NCI-H748 (cell line): ENCODE data around the gene SCN2A.
A peak's percentile ranks its signal among the peaks of the same experiment; 100 is the strongest.
"Not testable (repeated sequence)": the region's sequence is repeated elsewhere in the genome, so short reads cannot be mapped to it uniquely, and the experiment has no call there.

Experiments
- DNase-seq: peaks from one replicate; lab custom pipeline; 2025; ENCODE audit not compliant: unreplicated experiment; lab: John Stamatoyannopoulos, UW

SCN2A gene

DNA sequence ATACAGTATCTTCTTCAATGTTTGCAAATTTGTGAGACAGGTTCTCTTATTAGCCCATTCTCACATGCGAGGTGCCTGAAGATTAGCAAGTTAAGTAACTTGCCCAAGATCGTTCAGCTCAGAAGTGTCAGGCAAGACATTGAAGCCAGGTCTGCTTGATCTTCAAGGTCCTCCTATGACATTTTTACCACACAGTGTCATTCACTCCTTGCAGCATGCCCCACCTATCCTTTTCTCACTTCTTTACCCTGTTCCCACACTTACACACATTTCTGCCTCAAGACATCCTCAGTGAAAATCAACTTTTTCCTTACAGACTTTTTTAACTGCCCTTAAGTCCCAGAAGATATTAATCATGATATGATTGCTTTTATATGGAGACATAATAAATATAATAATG lies 73.8 kb downstream of the SCN2A start:
- DNase-seq, result no peak

DNA sequence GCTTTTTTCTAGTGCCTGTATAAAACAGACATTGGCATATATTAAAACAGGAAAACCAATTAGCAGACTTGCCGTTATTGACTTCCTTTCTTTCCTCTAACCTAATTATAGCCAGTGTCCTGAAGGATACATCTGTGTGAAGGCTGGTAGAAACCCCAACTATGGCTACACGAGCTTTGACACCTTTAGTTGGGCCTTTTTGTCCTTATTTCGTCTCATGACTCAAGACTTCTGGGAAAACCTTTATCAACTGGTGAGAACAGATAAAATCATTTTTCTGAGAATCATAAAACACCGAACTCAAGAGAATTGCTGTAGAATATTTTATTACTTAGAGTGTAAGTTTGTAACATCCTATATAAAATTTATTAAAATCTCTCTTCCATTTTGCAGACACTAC lies 74.3 kb downstream of the SCN2A start:
- DNase-seq, result no peak

DNA sequence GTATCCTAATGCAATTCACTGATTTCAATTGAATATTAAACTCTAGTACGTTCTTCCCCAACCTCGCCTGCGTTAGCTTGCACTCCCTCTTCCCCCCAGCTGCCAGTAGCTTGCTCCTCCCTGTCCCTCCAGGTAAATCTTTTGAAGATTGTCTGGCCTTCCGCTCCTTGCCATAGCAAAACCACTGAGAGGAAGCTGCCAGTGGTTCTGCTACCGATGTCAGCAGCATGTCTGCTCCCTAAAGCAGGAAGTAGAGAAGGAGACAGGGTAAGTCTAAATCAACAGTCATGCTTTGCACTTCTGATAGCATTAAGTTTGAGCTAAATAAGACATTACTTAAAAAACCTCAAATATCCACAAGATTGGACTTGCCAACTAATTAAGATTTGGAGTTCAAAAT lies 89.1 kb downstream of the SCN2A start:
- DNase-seq, result no peak

DNA sequence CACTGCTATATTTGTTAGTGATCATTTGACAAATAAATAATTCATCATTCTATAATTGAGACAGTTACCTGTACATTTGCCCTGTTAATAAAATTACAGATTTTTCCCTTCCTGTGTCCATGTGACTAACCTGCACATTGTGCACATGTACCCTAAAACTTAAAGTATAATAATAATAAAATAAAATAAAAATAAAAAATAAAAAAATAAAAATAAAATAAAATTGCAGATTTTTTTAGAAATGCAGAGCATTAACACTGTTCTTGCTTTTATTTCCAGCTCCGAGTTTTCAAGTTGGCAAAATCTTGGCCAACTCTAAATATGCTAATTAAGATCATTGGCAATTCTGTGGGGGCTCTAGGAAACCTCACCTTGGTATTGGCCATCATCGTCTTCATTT lies 105.1 kb downstream of the SCN2A start:
- DNase-seq, result not testable (repeated sequence)

DNA sequence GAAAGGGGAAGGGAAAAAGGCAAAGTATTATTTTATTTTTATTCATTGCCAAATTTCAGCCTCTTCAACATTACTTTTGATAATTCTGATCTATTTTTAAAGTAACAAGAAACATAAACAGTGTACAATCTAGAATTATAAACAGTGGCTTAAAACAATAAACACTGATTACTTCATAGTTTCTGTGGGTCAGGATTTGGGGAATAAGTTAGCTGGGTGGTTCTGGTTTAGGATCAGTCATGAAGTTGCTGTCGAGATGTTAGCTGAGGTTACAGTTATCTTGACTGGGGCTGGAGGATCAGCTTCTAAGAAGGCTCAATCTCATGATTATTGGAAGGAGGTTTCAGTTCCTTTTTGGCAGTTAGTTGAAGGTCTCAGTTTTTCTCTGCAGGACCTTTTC lies 109.2 kb downstream of the SCN2A start:
- no peak for DNase-seq

DNA sequence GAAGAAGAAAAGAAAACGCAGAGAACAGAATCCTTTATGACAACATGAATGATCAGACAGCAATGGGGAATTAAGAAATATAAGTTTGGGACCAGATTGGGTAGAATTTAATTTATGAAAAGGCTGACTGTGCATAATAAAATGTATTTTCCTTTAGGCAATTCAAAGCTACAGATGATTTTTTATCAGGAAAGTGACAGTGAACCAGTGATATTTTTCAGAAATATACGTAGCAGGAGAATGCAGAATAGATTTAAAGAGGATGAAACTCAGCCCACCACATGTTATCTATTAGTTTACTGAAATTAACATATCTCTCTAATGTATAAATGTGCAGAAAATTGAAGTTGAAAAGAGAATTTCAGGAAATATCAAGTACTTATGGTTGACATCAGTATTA lies 110.0 kb downstream of the SCN2A start:
- DNase-seq, result no peak

DNA sequence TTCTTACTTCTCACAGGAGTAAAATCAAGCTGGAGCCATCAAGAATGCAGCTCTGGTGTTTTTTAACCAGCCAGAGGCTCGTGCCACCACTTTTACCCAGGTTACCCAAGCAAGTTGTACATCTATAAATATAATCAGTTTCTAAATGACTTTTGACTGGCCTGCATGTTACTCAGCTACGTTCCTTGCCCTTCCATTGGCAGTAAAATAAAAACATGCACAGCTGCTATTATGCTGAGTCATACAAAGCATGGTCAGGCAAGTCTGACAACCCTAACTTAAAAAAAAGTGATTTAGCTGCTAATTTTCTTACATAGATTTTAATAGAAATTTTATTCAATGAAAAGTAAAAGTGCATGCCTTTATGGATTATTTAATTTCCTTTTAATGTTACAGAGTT lies 118.5 kb downstream of the SCN2A start:
- no peak for DNase-seq

DNA sequence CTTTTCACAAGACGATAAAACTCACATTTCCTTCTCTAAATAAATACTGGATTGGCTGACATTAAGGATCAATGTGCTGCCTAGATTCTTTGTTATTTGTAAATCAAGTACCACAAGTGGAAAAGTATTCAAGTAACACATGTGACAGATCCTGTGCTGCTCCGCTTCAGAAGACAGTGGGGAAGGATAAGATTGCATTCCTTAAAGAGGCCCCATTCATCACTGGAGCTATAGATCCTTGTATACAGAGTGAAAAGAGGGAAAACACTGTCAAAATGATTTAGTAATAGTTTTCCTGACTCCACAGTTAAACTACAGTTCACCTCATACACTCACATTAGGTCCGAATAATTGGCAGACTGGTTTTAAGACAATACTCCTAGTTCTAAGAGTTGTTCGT lies 122.3 kb downstream of the SCN2A start:
- no peak for DNase-seq

DNA sequence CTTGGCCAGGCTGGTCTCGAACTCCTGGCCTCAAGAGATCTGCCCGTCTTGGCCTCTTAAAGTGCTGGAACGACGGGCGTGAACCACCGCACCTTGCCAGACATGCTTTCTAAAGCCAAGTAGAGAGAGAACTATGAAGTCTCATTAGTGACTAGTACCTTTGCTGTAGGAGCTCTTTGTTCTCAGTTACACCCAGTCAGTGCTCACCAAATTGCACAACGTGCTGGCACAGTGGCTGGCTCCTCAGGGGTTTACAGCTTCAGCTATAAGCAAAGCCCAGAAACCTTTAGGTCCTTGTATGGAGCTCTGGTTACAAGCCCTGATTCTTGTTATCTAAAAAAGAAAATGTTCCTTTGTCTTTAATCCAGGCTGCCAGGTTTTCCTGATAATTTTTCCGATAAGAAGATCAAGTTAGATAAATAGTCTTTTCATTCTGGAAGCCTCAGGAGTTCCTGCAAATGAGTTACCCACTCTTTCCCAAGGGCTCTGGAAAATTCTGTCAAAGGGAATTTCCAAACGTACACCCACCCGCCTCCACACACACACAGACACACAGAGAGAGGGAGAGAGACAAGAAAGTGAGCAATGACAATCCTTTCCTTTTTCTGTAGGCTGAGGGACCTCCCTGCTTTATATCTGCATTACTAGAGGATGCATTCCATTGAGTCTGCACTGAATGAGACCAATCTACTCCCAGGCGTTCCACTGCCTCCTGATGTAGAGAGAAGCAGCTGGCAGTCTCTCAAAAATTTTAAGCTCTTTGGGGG lies 130.1 kb downstream of the SCN2A start:
- DNase-seq, result no peak

DNA sequence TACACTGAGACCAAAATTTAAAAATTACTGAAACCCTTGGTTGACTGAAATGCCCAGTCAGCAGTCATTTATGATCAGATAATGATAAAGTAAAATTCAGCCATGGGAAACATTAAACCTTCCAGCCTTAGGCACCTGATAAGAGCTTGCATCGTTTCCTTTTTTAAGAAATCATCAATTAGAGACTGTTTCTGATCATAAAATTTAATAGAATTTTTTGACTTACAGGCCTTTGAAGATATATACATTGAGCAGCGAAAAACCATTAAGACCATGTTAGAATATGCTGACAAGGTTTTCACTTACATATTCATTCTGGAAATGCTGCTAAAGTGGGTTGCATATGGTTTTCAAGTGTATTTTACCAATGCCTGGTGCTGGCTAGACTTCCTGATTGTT lies 130.7 kb downstream of the SCN2A start:
- DNase-seq, result no peak

DNA sequence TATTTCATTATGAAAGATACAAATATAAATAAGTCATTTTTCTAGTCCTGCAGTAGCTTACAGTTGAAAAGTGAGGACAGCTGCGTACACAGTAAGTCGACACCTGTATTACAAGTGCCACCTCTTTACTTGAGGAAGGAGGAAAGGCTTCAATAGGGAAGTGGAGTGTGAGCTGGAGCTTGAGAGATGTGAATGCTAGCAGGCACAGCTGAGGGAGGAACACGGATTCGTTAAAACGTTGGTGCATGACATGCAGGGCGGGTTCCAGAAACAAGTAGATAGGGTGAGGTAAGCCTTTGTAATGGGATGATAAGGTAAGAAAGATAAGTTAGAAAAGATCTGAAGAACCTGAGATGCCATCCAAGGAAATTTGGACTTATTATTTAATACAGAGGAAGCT lies 132.1 kb downstream of the SCN2A start:
- DNase-seq, result peak; percentile 92

DNA sequence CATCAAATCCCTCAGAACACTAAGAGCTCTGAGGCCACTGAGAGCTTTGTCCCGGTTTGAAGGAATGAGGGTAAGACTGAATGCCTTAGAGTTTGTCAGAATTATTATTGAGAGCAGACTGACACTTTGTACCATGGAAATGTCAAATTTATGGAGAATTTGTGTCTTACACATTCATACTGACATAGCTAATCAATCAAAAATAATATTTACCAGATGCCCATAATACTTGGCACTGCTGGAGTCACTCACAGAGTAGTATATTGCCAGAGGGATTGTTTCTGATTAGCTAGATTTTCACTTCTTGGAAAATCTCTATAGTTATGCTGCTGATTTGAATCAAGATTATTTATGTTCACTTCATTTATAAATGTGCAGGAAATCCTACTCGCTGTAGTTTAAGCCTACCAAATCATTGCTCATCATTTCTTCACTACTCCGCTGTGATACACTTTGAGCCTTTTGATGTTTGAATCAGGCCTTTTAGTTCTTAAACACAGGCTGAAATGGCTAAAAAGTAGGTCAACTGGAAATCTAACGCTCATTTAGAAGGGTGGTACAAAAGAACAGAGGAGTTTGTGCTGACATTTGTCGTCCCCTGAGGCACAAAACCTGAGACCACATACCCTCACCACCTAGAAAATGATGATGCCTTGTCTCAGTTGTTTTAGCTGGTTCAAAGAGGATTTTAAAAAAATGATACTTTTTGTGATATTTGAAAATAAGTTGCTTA lies 134.2 kb downstream of the SCN2A start:
- no peak for DNase-seq

DNA sequence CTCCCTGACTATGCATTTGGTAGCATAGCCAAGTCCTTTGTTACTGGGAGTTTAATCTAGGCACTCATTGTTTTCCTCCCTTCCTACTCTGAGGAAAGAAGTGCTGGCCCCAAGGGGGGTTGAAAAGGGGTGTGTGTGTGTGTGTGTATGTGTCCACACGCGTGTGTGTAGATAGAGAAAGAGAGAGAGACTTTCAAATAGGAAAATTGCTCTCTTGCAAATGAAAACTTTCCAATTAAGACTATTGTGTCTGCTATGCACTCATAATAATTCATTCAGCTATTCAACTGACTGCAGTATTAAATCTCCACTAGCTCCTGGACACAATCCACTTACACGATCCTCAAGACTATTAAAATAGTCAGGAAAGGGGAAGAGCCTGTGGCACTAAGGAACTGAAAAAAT lies 137.4 kb downstream of the SCN2A start:
- no peak for DNase-seq

DNA sequence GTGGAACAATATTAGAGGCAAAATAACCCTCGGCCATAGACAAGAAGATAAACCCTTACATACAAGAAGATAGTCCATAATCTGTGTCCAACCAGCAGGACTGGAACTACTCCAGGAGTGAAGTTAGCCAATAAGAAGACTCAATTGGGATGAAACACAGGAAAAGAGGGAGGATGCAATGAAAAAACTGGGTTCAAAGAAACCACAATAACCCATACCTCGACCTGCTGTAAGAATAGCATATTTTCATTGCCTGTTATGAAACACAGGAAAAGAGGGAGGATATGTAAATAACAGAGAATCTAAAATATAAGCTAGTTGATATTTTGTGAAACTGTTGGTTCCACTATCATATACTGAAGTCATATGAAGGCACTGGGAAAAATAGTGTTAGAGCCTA lies 143.1 kb downstream of the SCN2A start:
- DNase-seq, result no peak

DNA sequence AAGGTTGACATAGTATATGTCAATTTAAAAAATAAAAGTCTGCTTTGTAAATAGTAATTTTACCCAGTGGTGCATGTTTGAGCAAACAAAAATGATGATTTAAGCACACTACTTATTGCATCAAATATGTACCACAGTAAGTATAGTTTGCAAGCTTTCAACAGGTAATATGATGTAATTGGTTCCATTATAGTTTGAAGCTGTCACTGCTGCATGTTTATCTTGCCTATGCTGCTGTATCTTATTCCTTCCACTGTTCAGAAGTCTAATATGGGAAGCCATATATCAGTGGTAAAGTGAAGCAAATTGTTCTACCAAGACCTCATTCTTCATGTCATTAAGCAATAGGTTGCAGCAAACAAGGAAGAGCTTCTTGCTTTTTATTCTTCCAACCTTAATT lies 151.7 kb downstream of the SCN2A start:
- peak; percentile 85 for DNase-seq

DNA sequence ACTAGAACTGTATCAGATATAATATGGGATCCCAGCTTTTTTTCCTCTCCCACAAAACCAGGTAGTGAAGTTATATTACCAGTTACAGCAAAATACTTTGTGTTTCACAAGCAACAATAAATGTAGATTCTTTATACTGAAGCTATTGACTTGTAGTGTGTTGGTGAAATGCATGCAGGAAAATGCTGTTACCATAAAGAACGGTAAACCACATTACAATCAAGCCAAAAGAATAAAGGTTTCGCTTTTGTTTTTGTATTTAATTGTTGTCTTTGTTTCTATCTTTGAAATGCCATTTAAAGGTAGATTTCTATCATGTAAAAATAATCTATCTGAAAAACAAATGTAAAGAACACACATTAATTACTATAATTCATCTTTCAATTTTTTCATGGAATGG lies 152.6 kb downstream of the SCN2A start:
- no peak for DNase-seq

DNA sequence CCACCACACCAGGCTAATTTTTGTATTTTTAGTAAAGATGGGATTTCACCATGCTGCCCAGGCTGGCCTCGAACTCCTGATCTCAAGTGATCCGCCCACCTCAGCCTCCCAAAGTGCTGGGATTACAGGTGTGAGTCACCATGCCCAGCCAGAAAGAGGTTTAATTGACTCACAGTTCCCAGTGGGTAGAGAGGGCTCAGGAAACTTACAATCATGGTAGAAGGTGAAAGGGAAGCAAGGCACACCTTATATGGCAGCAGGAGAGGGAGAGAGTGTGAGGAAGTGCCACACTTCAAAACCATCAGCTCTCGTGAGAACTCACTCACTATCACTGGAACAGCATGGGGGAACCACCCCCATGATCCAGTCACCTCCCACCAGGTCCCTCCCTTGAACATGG lies 159.4 kb downstream of the SCN2A start:
- DNase-seq, result not testable (repeated sequence)

DNA sequence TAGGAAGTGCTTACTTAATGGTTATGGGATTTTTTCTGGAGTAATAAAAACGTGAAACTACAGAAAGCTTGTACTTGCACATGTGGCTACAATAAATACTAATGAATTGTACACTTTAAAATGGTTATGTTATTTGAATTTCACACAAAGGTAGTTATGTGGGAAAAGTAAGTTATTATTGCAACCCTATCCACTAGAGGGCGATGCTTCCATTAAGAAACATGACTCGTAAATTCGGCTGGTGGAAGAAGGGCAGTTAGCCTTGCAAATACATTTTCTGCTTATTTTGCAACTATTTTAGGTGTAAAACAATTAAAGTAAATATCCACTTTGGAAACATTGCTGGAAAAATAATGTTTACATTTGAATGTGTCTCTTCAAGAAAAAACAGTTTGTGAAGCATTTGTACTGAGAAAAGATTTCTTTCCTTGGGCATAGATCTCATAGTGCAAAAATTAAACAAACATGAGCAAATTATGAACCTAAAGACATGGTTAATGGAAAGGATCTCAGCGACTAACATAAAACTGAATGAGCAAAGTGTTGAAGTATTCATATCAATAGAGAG lies 162.2 kb downstream of the SCN2A start:
- peak; percentile 79 for DNase-seq

DNA sequence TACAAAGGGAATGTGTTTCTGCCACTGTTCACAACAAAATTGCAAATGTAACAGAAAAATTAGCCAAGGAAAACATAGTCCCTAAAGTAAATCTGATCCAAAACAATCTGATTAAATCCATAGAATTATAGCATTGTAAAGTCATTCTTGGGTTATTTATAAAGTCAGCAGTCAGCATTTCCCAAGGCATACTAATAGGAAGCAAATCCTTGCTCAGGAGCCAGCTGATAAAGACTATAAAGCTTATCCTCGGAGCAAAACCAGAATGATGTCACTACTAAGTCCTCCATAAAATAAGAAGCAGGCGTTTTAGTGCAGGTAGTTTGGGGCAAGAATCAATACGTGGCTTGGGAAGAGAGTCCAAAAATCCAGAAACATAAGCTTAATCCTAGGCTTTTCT lies 162.9 kb downstream of the SCN2A start:
- DNase-seq, result no peak

DNA sequence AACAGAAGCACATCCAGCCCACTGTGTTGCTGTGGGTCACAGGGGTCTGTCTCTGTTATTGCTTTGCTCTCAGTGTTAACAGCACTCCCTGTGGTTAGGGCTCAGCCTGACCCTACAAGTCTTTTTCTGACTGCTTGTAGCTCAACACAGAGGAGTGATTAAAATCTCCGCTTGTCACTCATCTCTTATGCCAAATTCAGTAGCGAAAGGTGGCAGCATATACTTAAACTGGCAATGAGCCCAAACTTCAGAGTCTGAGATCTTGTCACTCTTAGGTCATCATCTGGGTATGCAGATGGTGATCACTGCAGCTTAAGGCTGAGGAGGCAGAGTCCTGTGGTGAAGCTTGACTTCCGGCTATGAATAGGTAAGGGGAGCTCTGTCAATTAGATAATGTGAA lies 167.0 kb downstream of the SCN2A start:
- peak; percentile 86 for DNase-seq

DNA sequence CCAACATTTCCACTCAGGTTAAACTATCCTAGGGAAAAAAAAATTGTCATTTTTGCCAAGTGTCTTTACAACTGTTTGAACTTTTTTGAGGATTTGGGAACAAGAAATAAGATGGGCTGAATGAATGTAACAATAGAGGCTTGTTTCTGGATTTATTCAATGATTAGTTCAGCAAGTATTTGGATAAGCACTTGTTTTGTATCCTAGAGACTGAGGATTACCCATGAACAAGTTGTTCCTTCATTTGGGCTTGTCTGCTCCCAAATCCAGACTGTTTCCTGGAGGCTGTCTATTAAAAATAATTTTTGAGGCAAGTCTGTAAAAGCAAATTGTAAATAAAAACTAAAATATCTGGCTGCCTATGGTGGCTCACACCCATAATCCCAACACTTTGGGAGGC lies 168.3 kb downstream of the SCN2A start:
- DNase-seq, result no peak

DNA sequence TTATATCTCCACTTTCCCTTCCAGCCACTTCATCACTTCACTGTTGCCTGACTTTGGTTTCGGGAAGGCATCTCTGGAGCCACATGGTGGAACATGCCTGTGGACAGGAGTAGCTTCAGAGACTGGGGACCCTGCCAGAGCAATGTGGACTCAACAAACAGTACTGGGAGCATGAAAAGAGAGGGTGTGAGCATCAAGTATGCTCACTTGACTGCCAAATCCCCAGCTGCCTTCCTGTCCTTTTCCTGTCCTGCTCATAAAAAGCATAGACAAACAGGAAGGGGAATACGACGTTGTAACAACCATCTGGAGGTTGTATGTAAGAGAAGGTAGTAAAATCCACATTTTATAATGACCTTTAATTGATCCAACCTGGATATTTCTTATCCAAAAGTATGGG lies 169.0 kb downstream of the SCN2A start:
- peak; percentile 54 for DNase-seq
